Inferior parietal cortex (tissue), 1 donor: ENCODE results near the gene SLC13A1.
"Not testable (repeated sequence)": the region's sequence is repeated elsewhere in the genome, so short reads cannot be mapped to it uniquely, and the experiment has no call there.

Experiments
- DNase-seq: peaks from one replicate; pipeline ENCODE4 v3.0.0-alpha.2; 2016; ENCODE audit errors: extremely low spot score

SLC13A1 gene

DNA sequence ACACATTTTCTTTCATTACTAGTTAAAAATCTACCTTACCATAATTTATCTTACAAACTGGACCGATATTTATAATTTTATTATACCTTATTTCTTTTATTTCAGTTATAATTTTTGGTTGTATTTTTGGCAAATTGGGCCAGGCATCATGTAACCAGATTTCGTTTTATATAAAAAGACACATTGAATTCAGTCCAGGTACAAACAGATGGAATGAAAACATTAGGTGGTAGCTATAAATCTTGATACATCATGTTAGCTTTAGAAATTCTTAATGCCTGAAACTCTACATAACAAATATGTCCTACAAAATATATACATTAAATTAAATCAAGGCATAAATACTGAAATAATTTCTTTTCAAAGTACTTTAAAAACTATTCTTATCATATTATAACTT lies 73.1 kb downstream of the SLC13A1 start:
- no peak for DNase-seq

DNA sequence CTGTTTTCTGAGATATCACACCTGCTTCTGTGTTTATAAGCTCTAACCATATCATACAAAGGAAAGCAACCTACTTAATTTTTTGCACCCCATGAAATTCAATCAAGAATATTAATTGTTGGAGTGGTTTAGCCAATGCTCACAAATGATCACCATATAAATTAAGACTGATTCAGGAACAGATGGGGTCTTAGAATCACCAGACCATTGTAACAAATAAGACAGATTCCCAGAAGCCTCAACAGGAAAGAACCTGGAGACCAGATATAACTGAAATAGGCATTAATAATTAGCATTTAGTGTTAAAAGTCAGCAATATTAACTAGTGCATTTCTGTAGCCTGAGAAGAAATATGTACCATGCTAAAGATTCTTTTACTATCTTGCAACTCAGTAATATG lies 73.6 kb downstream of the SLC13A1 start:
- no peak for DNase-seq

DNA sequence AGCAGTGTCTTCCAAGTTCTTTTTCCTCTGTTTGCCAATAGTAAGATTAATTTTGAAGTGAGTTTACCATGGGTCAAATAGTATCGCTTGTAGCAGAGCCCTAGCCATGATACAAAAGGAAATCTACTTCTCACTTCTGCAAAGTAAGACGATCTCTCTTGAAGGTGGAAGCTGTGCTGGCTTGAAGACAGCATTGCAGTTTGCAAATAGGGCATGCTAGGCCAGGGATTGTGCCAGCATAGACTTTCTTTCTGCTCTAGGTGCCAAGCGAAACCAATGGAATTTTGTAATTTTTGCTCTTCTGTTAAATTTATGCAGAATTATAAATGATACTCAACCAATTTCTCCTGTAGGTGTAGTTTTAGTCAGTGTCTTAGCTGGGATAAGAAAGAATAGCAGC lies 74.5 kb downstream of the SLC13A1 start:
- DNase-seq = no peak

DNA sequence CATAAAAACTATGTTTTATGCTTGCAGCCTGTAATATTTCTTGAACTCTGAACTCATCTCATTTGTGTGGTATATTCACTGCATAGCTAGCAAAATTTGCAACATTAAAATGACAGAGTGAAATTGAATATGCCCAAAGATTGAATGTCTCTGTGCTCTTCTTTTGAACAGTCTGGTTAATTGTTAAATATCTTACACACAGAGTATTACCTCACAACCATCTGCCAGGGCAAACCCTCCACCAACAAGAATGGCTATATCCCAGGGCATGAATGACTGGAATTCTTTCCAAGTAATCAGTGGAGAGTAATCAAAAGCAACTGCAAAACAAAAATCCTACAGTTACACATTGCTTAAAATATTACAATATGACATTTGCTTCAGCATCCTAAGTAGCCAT lies 76.9 kb downstream of the SLC13A1 start:
- no peak for DNase-seq

DNA sequence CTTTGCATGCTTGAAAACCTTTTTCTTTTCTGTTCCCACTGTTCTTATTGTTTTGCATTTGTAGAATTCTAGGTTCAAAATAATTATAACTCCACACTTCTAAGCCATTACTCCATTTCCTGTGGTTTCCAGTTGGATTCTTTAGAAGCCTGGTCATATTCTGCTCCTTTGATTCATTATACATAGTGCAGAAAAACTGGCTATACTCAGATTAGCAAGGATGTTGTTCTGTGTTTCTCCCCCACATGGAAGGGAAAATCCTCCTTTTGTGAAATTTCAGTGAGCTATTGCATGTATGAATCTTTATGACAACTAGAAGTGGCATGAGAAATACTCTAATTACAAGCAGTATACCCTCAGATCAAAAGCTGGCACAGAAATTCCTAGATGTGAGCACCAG lies 79.5 kb downstream of the SLC13A1 start:
- no peak for DNase-seq

DNA sequence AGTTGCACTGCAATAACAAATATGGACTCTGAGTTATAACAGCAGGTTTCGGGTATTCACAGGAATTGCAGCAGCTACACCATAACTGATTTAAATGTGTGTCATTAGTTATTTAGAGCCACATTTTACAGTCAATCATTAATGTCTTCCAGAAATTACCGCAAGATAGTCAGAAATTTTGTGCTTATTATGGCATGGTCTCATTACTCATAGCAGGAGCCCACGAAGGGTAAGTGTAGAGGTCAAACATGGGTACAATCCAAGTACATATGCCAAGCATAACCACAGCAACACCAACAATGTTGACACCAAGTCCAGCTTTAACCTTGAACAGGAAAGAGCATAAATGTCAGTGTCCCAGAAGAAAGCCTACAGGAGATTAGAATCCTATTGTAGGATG lies 84.4 kb downstream of the SLC13A1 start:
- DNase-seq = no peak

DNA sequence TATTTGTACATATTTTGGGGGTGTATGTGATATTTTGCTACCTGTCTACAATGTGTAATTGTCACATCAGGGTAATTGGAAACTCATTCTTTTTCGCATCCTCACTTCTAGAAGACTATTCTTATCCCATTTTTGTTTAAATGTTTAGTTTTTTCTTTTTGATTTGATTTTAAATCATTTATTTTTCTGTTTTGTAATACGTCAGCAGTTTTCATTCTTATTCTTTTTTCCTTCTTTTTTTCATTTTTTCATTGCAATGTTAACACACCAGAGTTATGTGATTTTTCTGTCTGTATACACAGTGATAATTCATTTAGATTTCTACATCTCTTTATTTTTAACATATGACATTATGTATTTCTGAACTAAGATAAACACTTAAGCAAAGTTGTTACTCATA lies 85.5 kb downstream of the SLC13A1 start:
- DNase-seq = no peak

DNA sequence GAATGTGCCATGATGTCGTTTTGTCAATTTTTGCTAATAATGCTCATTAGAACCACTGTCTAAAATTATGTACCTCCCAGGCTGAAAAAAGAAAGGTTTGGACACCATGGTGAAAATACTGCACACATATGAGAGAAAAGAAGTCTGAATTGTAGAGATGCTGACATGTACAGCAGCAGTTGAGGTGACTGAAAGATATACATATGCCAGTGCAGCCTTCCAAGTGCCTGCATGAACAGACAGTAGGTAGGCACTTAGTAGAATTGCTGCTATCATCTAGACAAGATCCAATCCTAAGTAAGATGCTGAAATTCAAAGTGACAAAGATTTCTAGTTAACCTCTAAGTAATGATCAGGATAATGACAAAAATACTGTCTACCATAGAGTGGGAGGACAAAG lies 86.9 kb downstream of the SLC13A1 start:
- DNase-seq = no peak

DNA sequence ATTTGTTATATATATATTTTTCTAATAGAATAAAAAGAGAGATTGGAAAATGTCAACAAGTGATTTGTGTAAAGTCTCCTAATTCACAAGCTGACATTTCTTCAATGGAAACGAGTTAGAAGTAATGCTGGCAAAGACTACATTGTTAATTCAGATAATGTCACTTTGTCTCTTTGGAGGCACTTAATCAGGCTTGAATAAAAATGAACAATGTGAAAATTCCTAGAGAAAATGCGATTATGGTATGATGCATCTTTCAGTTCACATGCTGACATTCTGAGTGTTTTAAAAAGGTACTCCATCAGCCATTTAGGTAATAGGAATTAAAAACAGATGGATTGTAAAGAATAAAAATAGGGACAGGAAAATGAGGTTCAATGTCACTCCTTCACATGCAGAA lies 100.1 kb downstream of the SLC13A1 start:
- DNase-seq = no peak

DNA sequence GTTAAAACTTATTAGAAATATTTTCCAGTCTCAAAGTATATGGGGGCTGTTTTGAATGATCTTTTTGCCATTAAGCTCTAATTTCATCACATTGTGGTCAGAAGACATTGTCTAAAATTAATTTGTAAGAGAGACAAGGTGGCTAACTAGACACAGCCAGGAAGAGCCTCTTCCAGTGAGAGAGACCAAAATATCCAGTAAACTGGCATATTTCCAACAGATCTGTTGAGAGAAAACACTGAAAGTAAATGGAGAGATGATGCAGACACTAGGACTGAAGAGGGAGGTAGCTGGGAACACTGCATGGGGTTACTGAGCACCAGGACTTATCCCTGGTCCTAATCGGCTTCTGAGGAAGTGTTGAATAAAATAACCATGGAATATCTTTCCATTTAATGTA lies 102.8 kb downstream of the SLC13A1 start:
- no peak for DNase-seq

DNA sequence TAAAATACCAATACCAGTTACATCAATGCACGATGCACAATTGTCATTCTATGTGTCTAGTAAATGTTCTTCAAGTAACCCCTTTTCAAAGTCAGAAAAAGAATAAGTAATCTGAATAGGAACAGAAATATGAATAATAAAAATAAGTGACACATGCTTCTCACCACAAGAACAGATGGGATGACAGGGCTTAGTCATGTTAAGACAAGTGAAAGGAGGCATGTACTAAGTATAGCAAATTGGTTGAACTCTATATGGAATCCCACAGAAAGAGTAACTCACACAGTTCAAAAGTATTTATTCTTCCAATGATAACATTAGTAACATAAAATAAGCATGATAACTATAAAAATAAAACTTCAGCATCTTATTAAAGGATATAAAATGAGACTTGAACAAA lies 103.3 kb downstream of the SLC13A1 start:
- no peak for DNase-seq

DNA sequence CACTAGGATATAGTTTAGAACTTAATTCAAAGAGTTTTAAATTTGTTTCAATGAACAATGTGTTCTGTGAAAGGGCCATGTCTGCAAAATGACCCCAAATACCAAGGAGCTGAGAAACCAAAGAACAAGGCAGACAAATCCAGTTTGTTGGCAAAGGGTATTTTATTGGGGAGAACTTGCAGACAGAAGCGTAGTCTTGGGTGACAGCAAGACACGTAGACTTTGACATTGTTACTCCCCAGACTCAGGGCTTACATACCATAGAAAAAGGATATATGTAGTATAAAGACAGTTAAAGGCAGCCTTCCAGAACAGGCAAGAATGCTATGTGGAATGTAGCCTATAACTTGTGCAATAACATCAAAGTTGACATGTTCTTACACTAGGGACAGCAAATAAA lies 109.3 kb downstream of the SLC13A1 start:
- no peak for DNase-seq

DNA sequence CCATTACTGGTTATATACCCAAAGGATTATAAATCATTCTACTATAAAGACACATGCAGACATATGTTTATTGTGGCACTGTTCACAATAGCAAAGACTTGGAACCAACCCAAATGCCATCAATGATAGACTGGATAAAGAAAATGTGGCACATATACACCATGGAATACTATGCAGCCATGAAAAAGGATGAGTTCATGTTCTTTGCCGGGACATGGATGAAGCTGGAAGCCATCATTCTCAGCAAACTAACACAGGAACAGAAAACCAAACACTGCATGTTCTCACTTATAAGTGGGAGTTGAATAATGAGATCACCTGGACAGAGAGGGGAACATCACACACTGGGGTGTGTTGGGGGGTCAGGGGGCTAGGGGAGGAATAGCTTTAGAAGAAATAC lies 112.9 kb downstream of the SLC13A1 start:
- not testable (repeated sequence) for DNase-seq

DNA sequence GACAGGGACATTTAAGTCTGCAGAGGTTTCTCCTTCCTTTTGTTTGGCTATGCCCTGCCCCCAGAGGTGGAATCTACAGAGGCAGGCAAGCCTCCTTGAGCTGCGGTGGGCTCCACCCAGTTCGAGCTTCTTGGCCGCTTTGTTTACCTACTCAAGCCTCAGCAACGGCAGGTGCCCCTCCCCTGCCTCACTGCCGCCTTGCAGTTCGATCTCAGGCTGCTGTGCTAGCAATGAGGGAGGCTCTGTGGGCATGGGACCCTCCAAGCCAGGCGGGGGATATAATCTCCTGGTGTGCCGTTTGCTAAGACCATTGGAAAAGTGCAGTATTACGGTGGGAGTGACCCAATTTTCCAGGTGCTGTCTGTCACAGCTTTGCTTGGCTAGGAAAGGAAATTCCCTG lies 114.9 kb downstream of the SLC13A1 start:
- not testable (repeated sequence) for DNase-seq

DNA sequence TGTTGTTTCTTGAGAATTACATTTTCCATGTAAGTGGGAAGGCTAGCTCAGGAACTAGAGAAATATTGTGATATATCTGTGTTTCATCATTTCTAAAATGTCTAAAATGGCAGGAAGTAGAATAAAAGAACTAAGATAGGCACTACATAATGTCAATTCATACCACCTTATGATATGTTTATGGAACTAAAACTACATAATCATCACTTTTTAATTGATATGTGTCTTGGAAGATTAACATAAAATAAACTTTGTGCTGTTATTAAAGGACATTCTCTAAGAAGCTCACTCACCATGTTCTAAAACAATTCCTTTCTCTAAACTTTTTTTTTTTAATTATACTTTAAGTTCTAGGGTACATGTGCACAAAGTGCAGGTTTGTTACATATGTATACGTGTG lies 120.7 kb downstream of the SLC13A1 start:
- no peak for DNase-seq

DNA sequence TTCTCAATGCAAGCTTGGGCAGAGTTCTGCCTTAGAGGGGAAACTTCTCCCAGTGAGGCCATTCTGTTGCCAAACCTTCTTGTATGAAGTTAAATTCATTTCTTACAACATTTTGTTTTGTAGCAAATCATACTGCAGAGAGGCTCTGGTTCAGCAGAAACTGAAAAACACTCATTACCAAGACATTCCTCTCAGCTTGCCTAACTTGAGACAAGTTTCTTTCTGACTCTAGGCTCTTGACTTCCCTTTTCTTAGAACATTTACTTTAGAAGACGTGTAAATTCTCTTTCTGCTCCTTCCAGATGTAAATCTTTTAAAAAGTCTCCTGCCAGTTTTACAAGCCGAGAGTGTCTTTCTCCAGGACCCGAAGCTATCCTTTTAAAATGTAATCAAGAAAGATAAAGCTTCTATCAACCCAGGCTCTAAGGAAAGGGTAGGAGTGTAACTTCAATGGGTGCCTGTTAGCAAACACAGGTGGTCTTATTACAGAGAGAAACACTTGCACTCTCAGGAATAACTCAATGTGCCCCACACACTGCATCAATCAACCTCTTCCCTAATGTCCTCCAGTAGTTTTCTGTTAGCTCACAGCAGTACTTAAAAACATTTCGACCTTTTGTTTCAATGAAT lies 123.8 kb downstream of the SLC13A1 start:
- no peak for DNase-seq

DNA sequence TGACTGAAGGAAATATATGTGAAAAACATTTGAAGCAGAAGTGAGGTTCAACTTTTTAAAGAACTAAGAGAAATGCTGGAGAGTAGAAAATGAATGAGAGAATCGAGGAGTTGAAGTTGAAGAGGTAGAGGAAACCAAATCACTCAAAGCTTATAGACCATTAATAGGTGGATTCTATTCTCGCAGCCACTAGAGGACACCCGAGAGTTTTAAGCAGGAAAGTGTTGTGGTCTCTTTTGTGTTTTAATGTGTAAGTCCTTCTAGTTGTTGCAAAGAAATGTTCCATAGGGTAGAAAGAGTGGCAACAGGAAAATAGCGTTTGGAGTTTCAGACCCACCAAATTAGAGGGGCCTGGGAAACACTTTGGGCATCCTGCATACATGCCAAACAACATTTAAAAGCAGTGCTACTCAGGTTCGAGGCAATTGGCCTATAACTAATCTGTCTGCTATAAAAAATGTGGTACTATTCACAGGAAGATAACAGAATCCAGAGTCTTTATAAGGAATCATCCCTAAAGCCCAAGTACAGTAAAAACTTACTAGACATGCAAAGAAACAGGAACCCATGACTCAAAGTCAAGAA lies 129.0 kb downstream of the SLC13A1 start:
- DNase-seq = no peak

DNA sequence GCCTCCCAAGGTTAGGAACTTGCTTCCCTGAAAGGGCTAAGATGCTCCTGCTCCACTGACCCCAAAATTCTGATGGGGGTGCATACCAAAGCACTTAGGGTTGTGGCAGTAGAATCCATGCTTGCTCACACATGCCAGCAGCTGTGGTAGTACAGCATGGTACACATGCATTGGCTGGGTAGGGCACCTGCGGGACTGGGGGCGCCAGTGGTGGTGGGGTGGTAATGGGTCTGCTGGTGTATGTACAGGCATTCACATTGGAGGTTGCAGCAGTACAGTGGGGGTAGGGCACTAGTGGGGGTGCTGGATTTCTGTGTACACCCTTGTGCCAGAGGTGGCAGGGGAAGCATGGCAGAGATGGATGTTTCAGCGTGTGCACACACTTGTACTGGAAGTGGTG lies 132.0 kb downstream of the SLC13A1 start:
- no peak for DNase-seq
